Gastroesophageal sphincter (tissue), 3 donors: ENCODE measurements around the gene PRSS37.
"Not testable (repeated sequence)": the region's sequence is repeated elsewhere in the genome, so short reads cannot be mapped to it uniquely, and the experiment has no call there.

Source experiments
- CTCF ChIP-seq, 4 experiments: fragments of 200-600 bp in 2 of 4; fragments of 450-650 bp in 2 of 4; sonication (generic) in 1 of 4; IDR thresholded peaks; one replicate each; pipeline ENCODE4 v1.5.1; 2017 to 2019; ENCODE audit warnings: antibody characterized with exemption in 4 of 4, mild to moderate bottlenecking in 2 of 4, moderate library complexity in 2 of 4
- EP300 ChIP-seq: sonication (generic); formaldehyde crosslinking; IDR thresholded peaks from one replicate; pipeline ENCODE4 v1.6.1; 2017; ENCODE audit warnings: antibody characterized with exemption, mild to moderate bottlenecking
- POLR2AphosphoS5 ChIP-seq: sonication (generic); formaldehyde crosslinking; IDR thresholded peaks from one replicate; pipeline ENCODE4 v1.6.1; 2017; ENCODE audit warnings: antibody characterized with exemption

- not testable (repeated sequence) for TF ChIP-seq CTCF (IDR thresholded peaks at IDR 0.05); POLR2AphosphoS5; EP300
Measured at GRCh38 chr7:141822432-141822831, 18.9 kb downstream of the PRSS37 start.
